Type B pancreatic cell (in vitro differentiated cells): ENCODE data around the gene KDM4B. TPM values are rescaled to one million over a fixed set of nuclear protein-coding genes. Genes with fewer than 3 reads are reported as not detected.

Experiments used
- DNase-seq: peaks from one replicate; pipeline ENCODE4 v3.0.0; 2021; ENCODE audit warnings: mixed read lengths; ENCODE audit not compliant: unreplicated experiment; ENCODE audit errors: extremely low spot score
- H3K27ac Mint-ChIP-seq: 2 replicates; pipeline ENCODE4 v1.8.0; 2021; ENCODE audit warnings: mild to moderate bottlenecking, mixed read lengths
- H3K27me3 Mint-ChIP-seq: 2 replicates; pipeline ENCODE4 v1.8.0; 2021; ENCODE audit warnings: mixed read lengths
- H3K36me3 Mint-ChIP-seq: 2 replicates; pipeline ENCODE4 v1.8.0; 2021; ENCODE audit warnings: mixed read lengths
- H3K4me1 Mint-ChIP-seq: one replicate; pipeline ENCODE4 v1.8.0; 2021; ENCODE audit warnings: mixed read lengths; ENCODE audit not compliant: unreplicated experiment
- H3K4me3 Mint-ChIP-seq: 2 replicates; pipeline ENCODE4 v1.8.0; 2021; ENCODE audit warnings: mild to moderate bottlenecking, mixed read lengths
- H3K9me3 Mint-ChIP-seq: 2 replicates; pipeline ENCODE4 v1.8.0; 2021; ENCODE audit warnings: mixed read lengths
- CTCF ChIP-seq: fragments of 200-600 bp; sonication (generic); conservative IDR thresholded peaks from 2 replicates; pipeline ENCODE4 v1.5.0; 2021; ENCODE audit warnings: antibody characterized with exemption, mild to moderate bottlenecking
- total RNA-seq: library from RNA; stranded (reverse); gene quantifications from 2 replicates; pipeline ENCODE4 v1.2.1, GENCODE V29; 2021; ENCODE audit warnings: low replicate concordance

Gene KDM4B
- total RNA-seq, 1 donor from 2014 or later, result 48.8 TPM

- no peak for DNase-seq
- no peak overlapping the region for H3K27ac Mint-ChIP-seq
- H3K36me3 Mint-ChIP-seq, result peaks cover 9% of the 10 kb centered on the region
- peaks cover 23% of the 10 kb centered on the region for H3K4me1 Mint-ChIP-seq
- no peaks in the 10 kb centered on the region for H3K27me3 Mint-ChIP-seq
- no peaks in the 10 kb centered on the region for H3K9me3 Mint-ChIP-seq
- no peak for TF ChIP-seq CTCF
- H3K4me3 Mint-ChIP-seq, result no peak overlapping the region
These were observed 71.0 kb downstream of the KDM4B start for GRCh38 chr19:5039642-5040543.

GRCh38 chr19:5040544-5041167 lies 71.7 kb downstream of the KDM4B start:
- H3K9me3 Mint-ChIP-seq, result no peaks in the 10 kb centered on the region
- no peak for DNase-seq
- H3K4me1 Mint-ChIP-seq, result peaks cover 27% of the 10 kb centered on the region
- no peak overlapping the region for H3K4me3 Mint-ChIP-seq
- no peak for TF ChIP-seq CTCF
- no peaks in the 10 kb centered on the region for H3K27me3 Mint-ChIP-seq
- peaks cover 9% of the 10 kb centered on the region for H3K36me3 Mint-ChIP-seq
- no peak overlapping the region for H3K27ac Mint-ChIP-seq

- DNase-seq, result no peak
- H3K27ac Mint-ChIP-seq, result no peak overlapping the region
- H3K27me3 Mint-ChIP-seq, result no peaks in the 10 kb centered on the region
These were observed 72.4 kb downstream of the KDM4B start for GRCh38 chr19:5041168-5041912.

GRCh38 chr19:5041913-5042187 lies 72.9 kb downstream of the KDM4B start:
- Mint-ChIP-seq H3K4me1 (peaks cover 35% of the 10 kb centered on the region), H3K4me3 (no peak overlapping the region), H3K36me3 (peaks cover 9% of the 10 kb centered on the region), H3K27me3 (no peaks in the 10 kb centered on the region), H3K9me3 (no peaks in the 10 kb centered on the region), H3K27ac (peak overlapping the region; percentile 53)
- no peak for TF ChIP-seq CTCF
- DNase-seq, result no peak

More at GRCh38 chr19:5041168-5041912, 72.4 kb downstream of the KDM4B start:
- TF ChIP-seq CTCF, result no peak
- H3K4me1 Mint-ChIP-seq, result peaks cover 33% of the 10 kb centered on the region
- peaks cover 9% of the 10 kb centered on the region for H3K36me3 Mint-ChIP-seq
- no peak overlapping the region for H3K4me3 Mint-ChIP-seq
- H3K9me3 Mint-ChIP-seq, result no peaks in the 10 kb centered on the region

GRCh38 chr19:5042556-5042955 lies 73.6 kb downstream of the KDM4B start:
- no peak for TF ChIP-seq CTCF

More at GRCh38 chr19:5042556-5042955, 73.6 kb downstream of the KDM4B start:
- H3K36me3 Mint-ChIP-seq, result peaks cover 9% of the 10 kb centered on the region
- no peaks in the 10 kb centered on the region for H3K27me3 Mint-ChIP-seq
- H3K9me3 Mint-ChIP-seq, result no peaks in the 10 kb centered on the region
- no peak for DNase-seq
- H3K27ac Mint-ChIP-seq, result peak overlapping the region; percentile 53
- H3K4me1 Mint-ChIP-seq, result peaks cover 29% of the 10 kb centered on the region
- H3K4me3 Mint-ChIP-seq, result no peak overlapping the region
